Small intestine (tissue), 7 donors: Measurements from ENCODE around the gene TRIM3. TPM values are rescaled to one million over a fixed set of nuclear protein-coding genes. Genes with fewer than 3 reads are reported as not detected.
A peak's percentile ranks its signal among the peaks of the same experiment; 100 is the strongest.

Experiments used
- DNase-seq, 2 donors: peaks; one replicate each; pipeline versions ENCODE4 v3.0.0 to v3.0.0-alpha.2; 2013
- FAIRE-seq: peaks from 2 replicates; lab custom pipeline; 2012; peaks lifted over from hg19 to GRCh38; lab: Jason Lieb, UNC
- H3K27ac ChIP-seq, 3 donors: one replicate each; pipeline ENCODE4 v1.5.1; 2013; ENCODE audit warnings: low read length in 2 of 3, mild to moderate bottlenecking in 2 of 3, control low read depth in 1 of 3, inconsistent platforms in 1 of 3, low read depth in 1 of 3, moderate library complexity in 1 of 3
- H3K27me3 ChIP-seq, 3 donors: one replicate each; pipeline ENCODE4 v1.6.1; 2013; ENCODE audit warnings: low read length in 3 of 3, inconsistent platforms in 1 of 3; ENCODE audit not compliant: control insufficient read depth in 3 of 3, insufficient read depth in 3 of 3
- H3K36me3 ChIP-seq, 3 donors: one replicate each; pipeline ENCODE4 v1.6.1; 2013; ENCODE audit warnings: low read length in 3 of 3, inconsistent platforms in 1 of 3, low read depth in 1 of 3, mild to moderate bottlenecking in 1 of 3, moderate library complexity in 1 of 3; ENCODE audit not compliant: control insufficient read depth in 3 of 3, insufficient read depth in 2 of 3
- H3K4me1 ChIP-seq, 3 donors: one replicate each; pipeline ENCODE4 v1.6.1; 2013; ENCODE audit warnings: low read length in 2 of 3, inconsistent platforms in 1 of 3, low read depth in 1 of 3, mild to moderate bottlenecking in 1 of 3, moderate library complexity in 1 of 3; ENCODE audit not compliant: control insufficient read depth in 3 of 3, insufficient read depth in 2 of 3
- H3K4me3 ChIP-seq, 3 donors: one replicate each; pipeline ENCODE4 v1.5.1; 2013; ENCODE audit warnings: low read length in 3 of 3, control low read depth in 1 of 3, inconsistent platforms in 1 of 3, low read depth in 1 of 3, mild to moderate bottlenecking in 1 of 3, moderate library complexity in 1 of 3
- H3K9me3 ChIP-seq, 2 donors: one replicate each; pipeline ENCODE4 v1.6.1; 2013; ENCODE audit warnings: low read depth in 1 of 2, low read length in 1 of 2; ENCODE audit not compliant: control insufficient read depth in 2 of 2, insufficient read depth in 1 of 2
- WGBS, 3 donors: extraction: QIAGEN DNeasy Blood & Tissue Kit; methylation state at CpG; one replicate each; pipeline ENCODE4 v1.1.7; 2013; 5-methylcytosine and 5-hydroxymethylcytosine counted together
- polyA plus RNA-seq, 4 donors: library from polyadenylated mRNA; stranded (reverse) in 3 of 4; unstranded in 1 of 4; fragments of 200-250 nt in 3 of 4; fragments of 120-200 nt in 1 of 4; gene quantifications; one replicate each; pipeline versions ENCODE4 v1.2.1 to v1.2.3, GENCODE V29; 2013
- donor health status: healthy with polysubstance abuse.
- donor health status: control.
- donor health status: control.
- donor health status: Bipolar disorder and iron deficiency.
- donor health status: healthy.

The TRIM3 gene
- polyA plus RNA-seq, 4 donors = 11.0 to 96.4 (median 39.3) TPM

DNA sequence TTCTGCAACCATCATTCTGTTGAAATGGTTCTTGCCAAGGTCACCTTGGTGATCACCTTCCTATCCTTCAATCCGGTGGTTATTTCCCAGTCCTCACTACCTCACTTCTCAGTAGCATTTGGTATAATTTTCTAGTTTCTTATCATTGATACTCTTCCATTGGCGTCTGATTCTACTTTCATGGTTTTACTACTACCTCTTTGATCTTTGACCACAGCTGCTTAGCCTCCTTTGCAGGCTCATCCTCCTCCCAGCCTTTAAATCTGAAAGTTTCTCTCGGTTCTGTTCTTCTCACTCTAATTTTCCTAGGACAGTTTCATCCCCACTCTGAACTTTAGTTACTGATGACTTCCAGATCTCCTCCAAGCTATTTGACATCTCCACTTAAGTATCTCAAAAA lies 12.5 kb upstream of the TRIM3 start:
- Histone ChIP-seq H3K9me3 (no peaks in the 10 kb centered on the region), H3K36me3 (peaks cover 0 to 7% (median 2%) of the 10 kb centered on the region in 3 donors), H3K4me1 (peaks cover 1 to 51% (median 18%) of the 10 kb centered on the region in 3 donors), H3K4me3 (no peak overlapping the region), H3K27ac (peak overlapping the region in 1 of 3 donors; percentile 8), H3K27me3 (no peaks in the 10 kb centered on the region)
- FAIRE-seq = no peak
- WGBS, 3 donors = 63 to 68% (median 65%) methylated on average over 3 of the region's 3 CpGs
- no peak for DNase-seq

DNA sequence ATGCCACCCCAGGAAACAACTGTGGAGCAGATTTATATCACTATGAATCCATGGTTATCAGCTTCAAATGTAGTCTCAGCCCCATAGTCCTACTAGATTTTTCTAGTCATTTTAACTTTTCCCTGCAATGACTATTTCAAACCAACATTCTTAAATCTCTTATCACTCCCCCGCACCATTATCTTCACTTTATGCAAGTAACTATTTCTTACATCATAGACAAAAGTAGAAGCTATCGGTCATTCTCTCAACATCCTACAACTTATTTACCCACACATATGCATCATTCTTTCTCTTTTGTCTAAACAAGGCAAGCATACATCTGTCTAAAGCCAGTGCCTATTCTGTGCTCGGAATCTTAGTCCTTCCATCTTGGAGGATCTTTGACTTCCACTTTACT lies 11.9 kb upstream of the TRIM3 start:
- no peaks in the 10 kb centered on the region for H3K9me3 ChIP-seq
- H3K27ac ChIP-seq = no peak overlapping the region
- H3K4me3 ChIP-seq = no peak overlapping the region
- peaks cover 0 to 7% (median 2%) of the 10 kb centered on the region in 3 donors for H3K36me3 ChIP-seq
- WGBS, 3 donors = 95 to 98% (median 96%) methylated on average over 3 of the region's 3 CpGs
- no peak for DNase-seq
- no peak for FAIRE-seq
- no peaks in the 10 kb centered on the region for H3K27me3 ChIP-seq
- H3K4me1 ChIP-seq = peaks cover 1 to 49% (median 18%) of the 10 kb centered on the region in 3 donors

DNA sequence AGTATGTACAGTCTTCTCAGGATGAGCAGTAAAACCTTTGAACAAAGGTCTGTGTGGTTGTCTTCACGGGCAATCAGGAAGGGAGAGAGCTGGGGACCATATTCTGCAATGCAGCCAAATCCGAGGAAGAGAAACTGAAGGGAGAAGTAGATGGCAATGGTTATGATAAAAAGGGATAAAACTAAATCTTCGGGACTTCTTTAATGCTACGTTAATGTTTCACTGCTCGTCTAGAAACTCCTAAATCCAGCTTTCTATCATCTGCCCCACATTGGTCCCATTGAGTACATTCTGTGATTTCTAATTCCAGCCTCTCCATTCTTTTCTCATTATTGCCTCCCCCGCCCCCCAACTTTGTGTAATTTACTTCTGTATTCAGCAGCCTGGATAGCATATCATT lies 9.3 kb upstream of the TRIM3 start:
- Histone ChIP-seq H3K27ac (no peak overlapping the region), H3K36me3 (peaks cover 0 to 25% (median 2%) of the 10 kb centered on the region in 3 donors), H3K4me3 (no peak overlapping the region), H3K4me1 (peaks cover 1 to 43% (median 17%) of the 10 kb centered on the region in 3 donors), H3K27me3 (no peaks in the 10 kb centered on the region), H3K9me3 (no peaks in the 10 kb centered on the region)
- DNase-seq (no peak), FAIRE-seq (no peak)
- 88 to 92% (median 90%) methylated on average over 6 of the region's 6 CpGs for WGBS, 3 donors

DNA sequence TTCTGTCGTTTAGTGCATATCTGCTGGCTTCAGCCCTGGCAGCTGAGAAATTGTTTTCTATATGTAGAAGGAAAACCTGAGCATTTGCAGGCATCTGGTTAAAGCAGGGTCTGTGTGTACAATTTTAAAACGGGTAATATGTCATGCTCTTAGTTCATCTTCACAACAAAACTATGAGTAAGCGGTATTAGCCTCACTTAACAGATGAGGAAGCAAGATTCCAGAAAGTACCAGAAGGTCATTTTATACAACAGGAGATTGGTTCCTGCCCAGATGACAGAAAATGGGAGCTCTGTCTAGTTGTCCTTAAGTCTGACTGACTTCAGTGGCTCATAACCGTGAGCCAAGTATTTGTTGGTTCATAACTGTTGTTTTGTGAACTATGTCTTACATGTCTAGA lies 8.7 kb upstream of the TRIM3 start:
- no peak for DNase-seq
- WGBS, 3 donors = 66 to 81% (median 69%) methylated on average over 4 of the region's 4 CpGs
- peak overlapping the region in 2 of 3 donors; percentile 96 to 98 for H3K27ac ChIP-seq

DNA sequence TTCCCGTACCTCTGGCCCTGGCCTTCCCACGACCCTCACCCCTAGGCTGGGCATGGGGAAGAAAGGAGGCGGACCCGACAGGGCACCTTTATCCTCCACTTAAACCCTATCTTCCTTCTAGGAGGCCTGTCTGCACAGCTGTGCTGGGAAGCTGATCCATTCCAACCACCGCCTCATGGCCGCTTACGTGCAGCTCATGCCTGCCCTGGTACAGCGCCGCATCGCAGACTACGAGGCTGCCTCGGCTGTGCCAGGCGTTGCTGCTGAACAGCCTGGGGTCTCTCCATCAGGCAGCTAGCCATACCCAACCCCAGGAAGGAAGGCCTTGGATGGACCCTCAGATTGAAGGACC lies 8.2 kb upstream of the TRIM3 start:
- no peak for FAIRE-seq
- H3K9me3 ChIP-seq = no peaks in the 10 kb centered on the region
- H3K27ac ChIP-seq = peak overlapping the region; percentile 50 to 98 (median 96)
- H3K27me3 ChIP-seq = no peaks in the 10 kb centered on the region
- no peak for DNase-seq
- WGBS, 3 donors = 1 to 5% (median 2%) methylated on average over 13 of the region's 13 CpGs
- peaks cover 1 to 33% (median 15%) of the 10 kb centered on the region in 3 donors for H3K4me1 ChIP-seq
- H3K36me3 ChIP-seq = peaks cover 0 to 36% (median 3%) of the 10 kb centered on the region in 3 donors
- H3K4me3 ChIP-seq = peak overlapping the region; percentile 66 to 73 (median 72)

More for the DNA sequence above, 8.7 kb upstream of the TRIM3 start:
- H3K4me1 ChIP-seq = peaks cover 1 to 38% (median 16%) of the 10 kb centered on the region in 3 donors
- peak overlapping the region in 2 of 3 donors; percentile 72 to 73 for H3K4me3 ChIP-seq
- H3K36me3 ChIP-seq = peaks cover 0 to 30% (median 2%) of the 10 kb centered on the region in 3 donors
- H3K9me3 ChIP-seq = no peaks in the 10 kb centered on the region
- FAIRE-seq = no peak
- H3K27me3 ChIP-seq = no peaks in the 10 kb centered on the region

DNA sequence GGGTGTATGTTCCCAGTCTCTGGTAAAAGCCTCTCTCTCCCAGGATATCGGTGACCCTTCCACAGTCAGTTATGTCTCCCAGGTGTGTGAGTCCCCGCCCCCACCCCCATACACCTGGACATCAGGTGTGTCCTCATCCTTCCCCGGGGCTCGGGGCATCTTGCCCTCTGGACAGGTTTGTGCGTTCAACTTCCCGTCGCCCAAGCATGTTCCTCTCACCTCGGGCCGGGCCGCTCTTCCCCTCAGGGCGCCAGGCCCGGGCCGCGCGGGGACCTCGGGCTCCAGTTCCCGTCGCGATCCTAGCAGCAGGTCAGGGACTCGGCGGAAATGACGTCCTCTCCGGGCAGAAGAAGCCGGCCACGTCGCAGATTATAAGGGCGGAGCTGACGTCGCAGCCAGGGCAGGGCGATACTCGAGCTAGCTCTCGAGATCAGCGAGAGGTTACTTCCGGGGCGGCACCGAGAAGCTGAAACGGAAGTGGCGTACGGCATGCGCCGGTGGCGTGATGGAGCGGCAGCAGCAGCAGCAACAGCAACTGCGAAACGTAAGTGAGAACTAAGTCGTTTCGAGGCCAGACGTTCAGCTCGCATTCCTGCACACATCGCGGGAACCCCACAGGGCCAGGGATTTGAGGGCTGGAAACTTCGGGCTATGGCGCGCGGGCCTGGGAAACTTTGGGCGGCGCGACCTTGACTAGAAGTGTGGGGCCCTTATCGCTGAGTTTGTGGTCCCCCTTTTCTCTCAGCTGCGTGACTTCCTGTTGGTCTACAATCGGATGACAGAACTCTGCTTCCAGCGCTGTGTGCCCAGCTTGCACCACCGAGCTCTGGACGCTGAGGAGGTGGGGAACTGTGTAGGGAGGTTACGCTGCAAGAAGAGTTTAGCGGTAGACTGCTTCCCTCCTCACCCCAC lies 7.5 kb upstream of the TRIM3 start, which contains the start of the genes ARFIP2 and TIMM10B:
Gene ARFIP2, minus strand, starts transcription at position 320 of the 912 bp plus-strand sequence. CDS start 910 bp downstream, outside the sequence.
Gene TIMM10B, plus strand, starts transcription at position 490 of the 912 bp plus-strand sequence. Its CDS starts 16 bp downstream, at position 506.
- FAIRE-seq (no peak), DNase-seq (peak; percentile 98 to 99)
- Histone ChIP-seq H3K27ac (peak within 1 kb of the TSS; percentile 50 to 98 (median 96)), H3K36me3 (peaks cover 0 to 42% (median 4%) of the 10 kb centered on the region in 3 donors), H3K4me3 (peak within 1 kb of the TSS; percentile 66 to 73 (median 72)), H3K4me1 (peaks cover 1 to 27% (median 15%) of the 10 kb centered on the region in 3 donors), H3K9me3 (no peaks in the 10 kb centered on the region), H3K27me3 (no peaks in the 10 kb centered on the region)
- 0 to 1% (median 0%) methylated on average over 58 to 66 of the region's 66 CpGs for WGBS, 3 donors

DNA sequence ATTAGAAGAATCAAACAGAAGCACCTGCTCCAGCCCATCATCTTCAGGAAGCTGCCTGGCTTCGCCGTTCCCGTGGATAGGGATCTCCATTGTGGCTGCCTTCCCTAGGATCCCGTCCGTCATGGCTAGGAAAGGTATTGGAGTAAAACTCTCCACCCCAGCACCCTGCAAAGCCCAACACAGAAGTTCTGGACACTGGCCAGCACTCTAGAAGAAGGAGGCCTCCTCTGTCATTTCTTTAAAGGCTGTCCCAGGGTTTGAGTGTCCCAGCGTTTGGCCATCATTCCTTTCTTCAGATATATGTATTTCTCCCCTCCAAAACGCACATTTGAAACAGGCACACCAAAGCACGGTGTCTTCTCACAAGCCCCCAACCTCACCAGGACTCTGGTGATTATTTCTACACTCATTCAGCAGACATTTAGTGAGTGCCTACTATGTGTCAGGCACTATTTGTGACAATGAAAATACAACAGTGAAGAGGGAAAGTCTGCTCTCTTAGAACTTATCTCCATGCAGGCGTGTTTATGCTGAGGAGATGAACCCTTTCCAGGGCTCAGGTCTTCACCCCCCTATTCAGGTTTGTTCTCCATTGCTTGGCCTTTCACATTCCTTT lies 6.7 kb upstream of the TRIM3 start:
- FAIRE-seq (no peak), DNase-seq (peak in 1 of 2 donors; percentile 22)
- H3K4me1 ChIP-seq = peaks cover 1 to 25% (median 18%) of the 10 kb centered on the region in 3 donors
- 46 to 63% (median 51%) methylated on average over 9 of the region's 9 CpGs for WGBS, 3 donors
- H3K36me3 ChIP-seq = peaks cover 0 to 45% (median 4%) of the 10 kb centered on the region in 3 donors
- no peaks in the 10 kb centered on the region for H3K27me3 ChIP-seq
- peak overlapping the region; percentile 45 to 73 (median 66) for H3K4me3 ChIP-seq
- H3K9me3 ChIP-seq = no peaks in the 10 kb centered on the region
- peak overlapping the region; percentile 50 to 98 (median 96) for H3K27ac ChIP-seq

DNA sequence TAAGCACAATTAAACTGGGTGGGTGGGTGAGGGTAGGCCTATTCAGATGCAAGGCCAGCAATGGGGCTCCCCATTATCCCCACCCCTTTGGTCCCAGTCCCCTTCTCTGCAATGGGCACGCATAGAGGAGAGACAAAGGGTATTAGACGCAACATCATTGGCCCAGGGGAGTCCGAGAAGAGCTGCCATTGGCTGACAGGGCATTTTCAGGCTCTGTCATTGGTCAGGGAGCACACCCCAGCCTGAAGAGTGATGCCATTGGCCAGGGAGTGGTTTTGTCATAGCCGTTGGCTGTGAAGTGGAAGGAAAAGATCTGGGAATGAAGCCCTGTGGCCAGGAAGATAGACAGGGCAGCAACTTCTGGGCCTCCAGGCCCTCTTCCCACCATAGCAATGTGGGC lies 2.8 kb upstream of the TRIM3 start:
- no peak overlapping the region for H3K4me3 ChIP-seq
- H3K36me3 ChIP-seq = peaks cover 0 to 38% (median 2%) of the 10 kb centered on the region in 3 donors
- peak overlapping the region in 1 of 3 donors; percentile 32 for H3K27ac ChIP-seq
- DNase-seq = no peak
- peaks cover 0 to 33% (median 16%) of the 10 kb centered on the region in 3 donors for H3K4me1 ChIP-seq
- FAIRE-seq = no peak
- no peaks in the 10 kb centered on the region for H3K9me3 ChIP-seq
- no peaks in the 10 kb centered on the region for H3K27me3 ChIP-seq
- 92 to 100% (median 95%) methylated on average over 4 of the region's 4 CpGs for WGBS, 3 donors
